ENCODE data around the gene GRIN2A.

Gene GRIN2A

GRCh38 chr16:10027553-10027952 is 154.7 kb downstream of the GRIN2A start:
- no peak for DNase-seq

- no peak for DNase-seq
Measured at GRCh38 chr16:10026593-10026992, 155.6 kb downstream of the GRIN2A start.

GRCh38 chr16:10022098-10022497 is 160.1 kb downstream of the GRIN2A start:
- DNase-seq, result no peak

- no peak for DNase-seq
Measured at GRCh38 chr16:10020866-10021265, 161.4 kb downstream of the GRIN2A start.

GRCh38 chr16:10016752-10017151 is 165.5 kb downstream of the GRIN2A start:
- no peak for DNase-seq

- DNase-seq, result no peak
Measured at GRCh38 chr16:10015397-10015796, 166.8 kb downstream of the GRIN2A start.

GRCh38 chr16:10013774-10014173 is 168.5 kb downstream of the GRIN2A start:
- DNase-seq, result no peak

- DNase-seq, result no peak
Measured at GRCh38 chr16:10013364-10013763, 168.9 kb downstream of the GRIN2A start.

- no peak for DNase-seq
Measured at GRCh38 chr16:10009684-10010083, 172.5 kb downstream of the GRIN2A start.

- no peak for DNase-seq
Measured at GRCh38 chr16:10003486-10003885, 178.7 kb downstream of the GRIN2A start.

GRCh38 chr16:10001258-10001775 is 180.9 kb downstream of the GRIN2A start:
- DNase-seq, result no peak

GRCh38 chr16:9996221-9996620 is 186.0 kb downstream of the GRIN2A start:
- no peak for DNase-seq

GRCh38 chr16:9992441-9992840 is 189.8 kb downstream of the GRIN2A start:
- no peak for DNase-seq

- DNase-seq, result no peak
Measured at GRCh38 chr16:9980981-9981380, 201.2 kb downstream of the GRIN2A start.

GRCh38 chr16:9978160-9978725 is 204.0 kb downstream of the GRIN2A start:
- no peak for DNase-seq

GRCh38 chr16:9977333-9977897 is 204.8 kb downstream of the GRIN2A start:
- DNase-seq, result no peak

GRCh38 chr16:9976601-9977000 is 205.6 kb downstream of the GRIN2A start:
- no peak for DNase-seq

- DNase-seq, result no peak
Measured at GRCh38 chr16:9971907-9972306, 210.3 kb downstream of the GRIN2A start.

GRCh38 chr16:9970796-9971195 is 211.4 kb downstream of the GRIN2A start:
- no peak for DNase-seq

GRCh38 chr16:9970244-9970643 is 212.0 kb downstream of the GRIN2A start:
- no peak for DNase-seq

GRCh38 chr16:9969580-9969979 is 212.6 kb downstream of the GRIN2A start:
- no peak for DNase-seq

GRCh38 chr16:9966569-9967157 is 215.6 kb downstream of the GRIN2A start:
- no peak for DNase-seq

- DNase-seq, result no peak
Measured at GRCh38 chr16:9965079-9965478, 217.1 kb downstream of the GRIN2A start.

GRCh38 chr16:9964426-9964825 is 217.8 kb downstream of the GRIN2A start:
- no peak for DNase-seq

GRCh38 chr16:9957433-9957832 is 224.8 kb downstream of the GRIN2A start:
- no peak for DNase-seq
